Erythroblast (primary cell): ENCODE results near the gene PDIA2.

Source experiments
- GATA1 ChIP-seq: IDR thresholded peaks from 2 replicates; pipeline ENCODE4 v1.6.1; 2011; ENCODE audit warnings: low read depth, mild to moderate bottlenecking, control low read depth, low read length, moderate library complexity
- POLR2A ChIP-seq: IDR thresholded peaks from 2 replicates; pipeline ENCODE4 v1.6.1; 2011; ENCODE audit warnings: mild to moderate bottlenecking, low read length

DNA sequence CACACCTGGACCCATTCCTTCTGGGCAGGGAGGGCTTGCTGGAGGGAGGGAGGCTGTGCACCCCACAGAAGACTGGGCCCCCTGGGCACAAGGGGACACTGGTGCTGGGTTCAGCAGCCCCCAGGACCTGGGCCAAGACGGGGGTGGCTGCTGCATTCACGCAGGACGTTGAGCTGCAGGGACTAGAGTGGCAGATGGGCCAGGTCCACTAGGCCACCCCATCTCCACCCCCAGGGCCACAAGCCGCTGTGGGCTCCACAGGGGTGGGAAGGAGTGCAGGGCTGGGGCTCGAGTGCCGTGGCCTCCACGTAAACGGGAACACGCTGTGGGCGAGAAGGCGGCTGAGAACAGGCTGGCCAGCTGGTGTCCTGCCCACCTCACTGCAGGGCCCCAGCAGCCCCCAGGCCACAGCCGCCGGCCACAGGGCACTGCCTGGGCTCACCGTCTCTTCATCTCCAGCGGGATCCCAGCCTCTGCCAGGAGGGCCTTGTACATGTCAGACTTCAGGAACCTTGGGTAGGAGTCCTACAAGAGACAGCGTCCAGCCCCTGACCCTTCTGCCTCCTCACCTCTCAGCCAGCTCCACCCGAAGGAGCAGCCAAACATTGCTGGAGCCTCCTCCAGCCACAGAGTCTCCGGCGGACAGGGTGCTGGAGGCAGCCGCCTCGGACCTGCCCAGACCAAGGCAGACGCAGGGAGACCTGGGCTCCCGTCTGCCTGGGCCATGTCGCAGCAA, 13.7 kb upstream of the PDIA2 start:
- TF ChIP-seq POLR2A: no peak
- no peak for TF ChIP-seq GATA1
